NCI-H1694 treated with DMSO at 0.1 percent for 48 hours (cell line): ENCODE measurements around the gene DMTF1.
"Not testable (repeated sequence)": the region's sequence is repeated elsewhere in the genome, so short reads cannot be mapped to it uniquely, and the experiment has no call there.

ENCODE experiments used
- DNase-seq: peaks from one replicate; lab custom pipeline; 2025; lab: John Stamatoyannopoulos, UW

DMTF1 gene

DNA sequence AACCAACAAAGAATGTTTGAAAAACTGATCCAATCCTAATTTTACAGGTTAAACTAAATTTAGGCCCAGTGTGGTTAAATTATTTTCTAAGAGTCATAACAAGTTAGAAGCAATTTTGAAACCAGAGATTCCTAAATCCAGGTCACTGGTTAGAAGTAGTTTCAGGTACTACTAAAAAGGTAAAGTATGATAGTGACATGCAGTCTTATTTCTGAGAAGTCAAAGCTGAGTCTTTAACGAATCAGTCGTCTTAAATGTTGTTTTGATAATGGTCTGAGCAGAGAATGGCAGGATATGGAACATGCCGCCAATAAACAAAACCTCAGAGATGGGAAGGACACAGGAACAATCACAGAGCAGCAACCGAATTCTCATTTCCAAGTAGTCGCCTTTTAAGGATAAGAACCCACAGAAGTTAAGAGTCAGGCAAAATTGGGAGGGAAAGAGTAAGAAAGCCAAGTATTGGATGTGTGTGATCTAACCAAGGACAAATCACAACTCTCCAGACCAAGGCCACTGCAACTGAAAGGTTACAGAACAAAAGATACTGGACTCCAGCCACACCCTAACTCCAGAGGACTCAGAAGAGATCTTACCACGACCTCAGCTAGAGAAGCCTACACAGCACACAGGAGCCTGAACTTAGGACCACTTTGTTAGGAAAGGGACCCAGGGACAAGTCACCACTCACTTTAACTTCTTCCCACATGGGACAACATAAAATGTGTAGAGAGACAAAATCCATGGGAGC, 47.6 kb downstream of the DMTF1 start:
- no peak for DNase-seq

DNA sequence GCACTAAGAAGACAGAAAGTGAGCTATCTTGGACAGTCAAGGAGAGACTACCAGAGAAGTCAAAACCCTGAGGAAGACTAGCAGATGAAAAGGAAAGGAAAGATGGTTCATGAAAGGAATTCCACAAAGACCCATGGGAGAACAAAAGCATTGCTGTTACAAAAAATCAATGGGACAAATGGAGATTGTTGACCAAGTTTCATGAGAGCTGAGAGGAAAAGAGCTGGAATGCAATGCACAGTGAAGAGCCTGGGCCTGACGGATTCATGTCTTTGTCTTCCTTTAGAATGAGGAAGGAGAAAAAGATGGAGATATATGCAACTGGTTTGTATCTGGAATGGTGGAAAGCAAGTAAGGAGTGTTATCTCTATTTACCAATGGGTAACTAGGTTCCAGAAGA, 50.0 kb downstream of the DMTF1 start:
- DNase-seq = no peak

DNA sequence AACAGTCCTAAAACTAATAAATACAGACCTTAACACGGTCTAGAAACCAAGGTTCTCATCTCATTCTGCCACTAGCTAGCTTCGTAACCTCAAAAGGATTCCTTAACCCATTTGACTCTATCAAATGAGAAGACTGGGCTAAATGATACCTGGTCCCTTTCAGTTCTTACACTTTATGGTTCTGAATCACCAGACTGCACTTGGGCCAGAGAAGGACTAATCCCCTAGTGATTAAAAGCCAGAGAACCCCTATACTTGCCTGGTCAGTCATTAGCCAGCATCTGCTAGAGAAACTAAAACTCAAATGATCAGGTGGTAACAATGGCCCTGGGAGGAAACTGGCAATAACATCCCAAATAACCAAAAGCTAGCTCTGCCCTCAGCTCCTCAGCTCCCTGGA, 50.5 kb downstream of the DMTF1 start:
- DNase-seq = no peak

DNA sequence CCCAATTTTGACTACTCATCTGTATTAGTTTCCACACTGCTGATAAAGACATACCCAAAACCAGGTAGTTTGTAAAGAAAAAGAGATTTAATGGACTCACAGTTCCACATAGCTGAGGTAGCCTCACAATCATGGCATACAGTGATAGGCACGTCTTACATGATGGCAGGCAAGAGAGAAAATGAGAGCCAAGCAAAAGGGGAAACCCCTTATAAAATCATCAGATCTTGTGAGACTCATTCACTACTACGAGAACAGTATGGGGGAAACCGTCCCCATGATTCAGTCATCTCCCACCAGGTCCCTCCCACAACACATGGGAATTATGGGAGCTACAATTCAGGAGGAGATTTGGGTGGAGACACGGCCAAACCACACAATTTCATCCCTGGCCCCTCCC, 51.7 kb downstream of the DMTF1 start:
- not testable (repeated sequence) for DNase-seq

DNA sequence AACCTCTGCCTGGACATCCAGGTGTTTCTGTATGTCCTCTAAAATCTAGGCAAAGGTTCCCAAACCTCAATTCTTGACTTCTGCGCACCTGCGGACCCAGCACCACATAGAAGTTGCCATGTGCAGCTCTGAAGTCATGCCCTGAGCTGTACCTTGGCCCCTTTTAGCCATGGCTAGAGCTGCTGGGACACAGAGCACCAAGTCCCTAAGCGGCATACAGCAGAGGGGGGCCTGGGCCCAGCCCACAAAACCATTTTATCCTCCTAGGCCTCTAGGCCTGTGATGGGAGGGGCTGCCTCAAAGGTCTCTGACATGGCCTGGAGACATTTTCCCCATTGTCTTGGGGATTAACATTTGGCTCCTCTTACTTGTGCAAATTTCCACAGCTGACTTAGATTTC, 52.7 kb downstream of the DMTF1 start:
- no peak for DNase-seq

DNA sequence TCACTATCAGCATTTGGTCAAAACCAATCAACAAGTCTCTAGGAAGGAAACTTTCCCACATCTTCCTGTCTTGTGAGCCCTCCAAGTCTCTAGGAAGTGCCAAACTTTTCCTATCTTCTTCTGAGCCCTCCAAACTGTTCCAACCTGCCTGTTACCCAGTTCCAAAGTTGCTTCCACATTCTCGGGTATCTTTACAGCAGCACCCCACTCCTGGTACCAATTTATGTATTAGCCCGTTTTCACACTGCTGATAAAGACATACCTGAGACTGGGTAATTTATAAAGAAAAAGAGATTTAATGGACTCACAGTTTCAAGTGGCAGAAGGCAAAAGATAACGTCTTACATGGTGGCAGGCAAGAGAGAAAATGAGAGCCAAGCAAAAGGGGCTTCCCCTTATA, 53.4 kb downstream of the DMTF1 start:
- not testable (repeated sequence) for DNase-seq

DNA sequence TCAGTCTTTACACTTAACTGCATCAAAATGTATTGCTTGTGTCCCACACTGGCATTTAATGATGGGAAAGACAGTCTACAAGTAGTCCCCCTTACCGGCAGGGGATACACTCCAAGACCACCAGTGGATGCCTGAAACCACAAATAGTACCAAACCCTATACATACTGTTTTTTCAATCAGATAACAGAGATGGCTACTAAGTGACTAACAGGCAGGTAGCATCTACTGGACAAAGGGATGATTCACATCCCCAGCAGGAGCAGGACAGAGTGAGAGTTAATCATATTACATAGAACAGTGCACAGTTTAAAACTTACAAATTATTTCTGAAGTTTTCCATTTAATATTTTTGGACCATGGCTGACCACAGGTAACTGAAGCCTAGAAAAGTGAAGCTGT, 54.1 kb downstream of the DMTF1 start:
- DNase-seq = no peak

DNA sequence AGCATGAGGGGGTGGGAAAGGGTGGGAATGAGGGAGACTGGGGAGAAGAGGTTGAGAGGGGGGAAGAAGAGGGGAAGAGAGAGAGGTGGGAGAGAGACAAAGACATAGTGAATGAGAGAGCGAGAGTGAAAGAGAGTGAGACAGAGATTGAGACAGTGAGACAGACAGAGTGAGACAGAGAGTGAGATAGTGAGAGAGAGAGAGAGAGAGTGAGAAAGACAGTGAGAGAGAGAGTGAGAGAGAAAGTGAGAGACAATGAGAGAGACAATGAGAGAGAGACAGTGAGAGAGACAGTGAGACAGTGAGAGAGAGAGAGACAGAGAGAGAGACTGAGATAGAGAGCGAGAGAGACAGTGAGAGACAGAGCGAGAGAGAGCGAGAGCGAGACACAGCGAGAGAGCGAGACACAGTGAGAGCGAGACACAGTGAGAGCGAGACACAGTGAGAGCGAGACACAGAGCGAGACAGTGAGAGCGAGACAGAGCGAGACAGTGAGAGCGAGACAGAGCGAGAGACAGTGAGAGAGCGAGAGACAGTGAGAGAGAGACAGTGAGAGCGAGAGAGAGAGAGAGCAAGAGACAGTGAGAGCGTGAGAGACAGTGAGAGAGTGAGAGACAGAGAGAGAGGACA, 57.2 kb downstream of the DMTF1 start:
- DNase-seq = no peak

DNA sequence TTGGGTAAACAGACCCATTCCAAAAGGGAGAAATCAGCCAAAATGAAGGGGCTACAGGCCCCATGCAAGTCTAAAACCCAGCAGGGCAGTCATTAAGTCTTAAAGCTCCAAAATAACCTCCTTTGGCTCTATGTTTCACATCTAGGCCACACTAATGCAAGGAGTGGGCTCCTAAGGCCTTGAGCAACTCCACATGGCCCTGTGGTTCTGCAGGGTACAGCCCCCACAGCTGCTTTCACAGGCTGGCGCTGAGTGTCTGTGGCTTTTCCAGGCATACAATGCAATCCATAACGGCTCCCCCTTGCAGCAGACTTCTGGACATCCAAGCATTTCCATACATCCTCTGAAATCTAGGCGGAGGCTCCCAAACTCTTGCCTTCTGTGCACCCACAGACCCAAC, 58.3 kb downstream of the DMTF1 start:
- DNase-seq = no peak

DNA sequence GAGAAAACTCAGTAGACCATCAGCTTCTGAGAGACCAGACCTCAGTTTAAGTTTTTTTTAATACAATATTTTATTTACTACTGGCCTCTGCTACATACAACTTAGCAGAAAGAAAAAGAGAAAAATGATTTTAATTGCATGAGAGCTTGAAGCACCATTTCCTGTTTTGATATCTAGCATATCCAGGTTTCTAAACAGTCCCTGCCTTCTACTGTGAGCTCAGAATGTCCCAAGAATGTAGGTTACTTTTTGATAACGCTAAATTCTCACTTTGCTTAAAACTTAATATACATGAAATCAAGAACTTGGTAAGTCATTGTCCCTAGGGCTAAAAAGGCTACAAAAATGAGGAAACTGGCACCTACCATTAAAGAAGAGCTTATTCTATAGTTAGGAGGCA, 60.2 kb downstream of the DMTF1 start:
- no peak for DNase-seq

DNA sequence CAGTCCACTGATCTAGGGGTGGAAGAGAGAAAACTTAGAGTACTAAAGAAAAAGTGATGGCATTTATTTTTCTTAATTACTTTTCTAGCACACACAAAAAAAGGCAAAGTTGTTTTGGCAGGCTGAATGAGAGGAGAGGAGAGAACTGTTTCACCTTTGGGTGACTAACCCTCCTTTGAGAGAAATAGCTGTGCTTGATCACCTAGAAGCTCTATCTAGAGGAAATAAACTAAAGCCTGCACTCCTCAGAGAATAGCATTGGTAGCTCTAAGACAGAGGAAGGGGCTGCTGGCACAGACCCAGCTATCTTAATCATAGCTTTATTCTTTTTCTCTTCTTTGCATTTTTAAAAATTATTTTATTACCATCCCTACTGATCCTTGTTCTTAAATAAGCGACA, 61.0 kb downstream of the DMTF1 start:
- DNase-seq = no peak

DNA sequence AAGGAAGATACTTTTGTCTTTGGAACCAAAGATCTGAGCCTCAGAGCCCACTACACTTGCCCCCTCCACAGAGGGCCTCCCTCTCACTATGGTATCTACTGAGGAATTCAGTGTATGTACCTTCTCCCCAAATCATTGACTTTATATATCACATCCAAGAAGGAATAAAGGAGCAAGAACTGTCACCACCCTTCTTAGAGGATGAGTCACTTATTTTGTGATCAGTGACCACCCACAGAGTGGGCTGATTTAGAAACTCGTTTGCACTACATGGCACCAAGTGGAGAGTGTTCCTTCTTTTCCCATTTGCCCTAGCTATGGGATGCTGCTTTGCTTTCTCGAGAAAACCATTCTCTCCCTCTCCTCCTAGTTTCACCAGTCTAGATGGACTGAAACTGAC, 61.6 kb downstream of the DMTF1 start:
- DNase-seq = no peak

DNA sequence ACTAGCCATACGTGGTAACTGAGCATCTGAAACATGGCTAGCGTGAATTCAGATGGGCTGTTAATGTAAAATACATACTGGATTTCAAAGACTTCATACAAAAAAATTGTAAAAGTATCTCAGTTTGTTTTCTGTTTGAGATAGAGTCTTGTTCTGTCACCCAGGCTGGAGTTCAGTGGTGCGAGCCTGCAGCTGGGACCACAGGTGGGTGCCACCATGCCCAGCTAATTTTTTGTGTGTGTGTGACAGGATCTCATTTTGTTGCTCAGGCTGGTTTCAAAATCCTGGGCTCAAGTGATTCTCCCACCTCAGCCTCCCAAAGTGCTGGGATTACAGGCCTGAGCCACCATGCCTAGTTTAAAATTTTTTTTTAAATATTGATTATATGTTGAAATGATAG, 62.8 kb downstream of the DMTF1 start:
- DNase-seq = no peak

DNA sequence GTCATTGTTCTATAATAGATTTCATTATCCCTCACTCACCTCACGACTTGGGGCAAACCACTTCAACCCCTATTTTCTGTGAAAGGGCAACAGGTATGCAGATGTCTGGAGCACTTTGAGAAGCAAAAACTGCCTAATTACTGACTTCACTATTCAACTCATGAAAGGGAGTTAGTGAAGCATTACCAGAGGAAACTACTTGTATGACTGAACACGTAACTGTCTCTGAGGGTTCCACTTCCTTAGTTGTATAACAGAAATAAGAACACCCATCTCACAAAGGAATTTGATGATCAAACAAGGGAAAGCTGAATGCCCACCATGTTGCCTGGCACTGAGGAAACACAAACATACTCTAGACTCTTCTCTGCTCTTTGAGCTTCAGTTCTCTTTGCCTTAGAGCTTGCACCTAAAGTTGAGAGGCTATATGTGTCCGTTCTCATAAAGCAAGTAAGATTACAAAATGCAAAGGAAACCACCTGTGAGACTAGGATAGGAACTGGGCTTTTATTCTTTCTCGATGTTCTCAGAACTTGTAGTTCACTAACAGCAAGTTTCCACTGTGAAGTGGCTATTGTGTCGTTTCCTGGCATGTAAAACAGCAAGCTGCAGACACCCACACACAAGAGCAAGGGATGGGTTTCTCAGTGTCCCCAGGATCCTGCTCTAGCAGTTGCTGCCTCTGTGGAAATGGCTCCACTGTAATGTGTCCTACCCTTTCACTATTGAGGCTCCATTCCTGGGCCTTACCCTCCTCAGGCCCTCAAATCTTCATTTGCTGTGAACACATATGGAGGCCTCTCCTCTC, 64.7 kb downstream of the DMTF1 start:
- DNase-seq = no peak

DNA sequence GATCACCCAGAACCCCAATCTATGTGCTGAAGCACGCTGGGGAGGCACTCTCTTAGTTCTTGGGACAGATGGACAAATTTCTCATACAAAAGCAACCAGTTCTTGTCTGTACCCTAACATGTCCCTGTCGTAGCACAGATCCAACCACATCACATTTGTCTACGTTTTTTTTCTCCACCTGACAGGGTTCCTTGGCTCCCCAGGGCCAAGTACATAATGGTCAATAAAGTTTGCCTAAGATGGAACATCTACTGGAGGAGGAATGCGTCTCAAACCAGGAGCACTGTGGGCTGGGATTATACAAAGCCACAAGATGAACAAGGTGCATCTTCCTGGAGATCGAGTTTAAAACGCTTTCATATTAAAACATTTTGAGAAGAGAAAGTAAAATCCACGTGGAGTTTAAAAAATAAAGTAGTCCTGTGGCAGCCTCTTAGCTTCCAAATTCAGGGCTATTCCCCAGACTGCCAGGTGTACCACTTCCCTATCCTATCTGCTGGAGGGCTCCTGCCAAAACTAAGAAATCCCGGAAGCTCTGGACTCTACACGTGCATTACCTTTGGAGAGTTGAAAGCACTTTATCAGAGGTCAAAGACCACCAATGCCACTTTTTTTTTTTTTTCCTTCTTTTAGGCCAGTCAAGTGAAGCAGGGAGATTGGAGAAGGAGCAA, 65.9 kb downstream of the DMTF1 start:
- no peak for DNase-seq

DNA sequence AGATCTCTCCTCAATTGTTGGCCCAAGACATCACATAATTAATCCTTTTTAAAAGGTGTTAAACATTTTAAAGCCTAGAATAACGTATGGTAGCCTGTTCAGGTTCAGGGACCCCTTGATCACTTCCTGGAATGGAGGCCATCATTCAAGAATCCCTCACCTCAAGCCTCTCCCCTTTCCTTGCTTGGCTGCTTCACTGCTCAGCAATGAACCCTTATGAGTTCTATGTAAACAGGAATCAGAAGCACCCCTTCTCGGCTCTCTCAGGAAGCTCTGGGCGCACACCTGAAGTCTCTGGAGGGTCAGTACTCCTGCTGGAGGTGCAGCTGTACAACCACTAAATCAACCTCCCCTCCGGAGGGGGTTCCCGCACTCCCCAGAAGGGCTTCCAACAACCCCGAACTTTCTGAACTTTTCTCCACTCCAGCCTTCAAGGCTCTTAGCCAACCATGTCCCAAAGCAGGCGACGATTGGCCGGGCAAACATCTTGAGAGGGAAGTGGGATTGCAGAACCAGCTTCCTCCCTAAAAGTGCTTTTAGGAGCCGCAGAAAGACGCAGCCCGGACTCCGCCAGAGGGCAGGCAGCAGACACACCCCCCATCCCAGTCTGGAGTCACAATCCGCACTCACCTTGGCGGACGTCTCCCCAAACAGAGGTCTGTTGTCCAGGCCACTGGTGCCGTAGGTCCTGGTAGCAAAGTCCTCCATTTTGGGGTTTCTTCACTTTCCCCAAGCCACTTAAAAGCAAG, 66.7 kb downstream of the DMTF1 start:
- no peak for DNase-seq

DNA sequence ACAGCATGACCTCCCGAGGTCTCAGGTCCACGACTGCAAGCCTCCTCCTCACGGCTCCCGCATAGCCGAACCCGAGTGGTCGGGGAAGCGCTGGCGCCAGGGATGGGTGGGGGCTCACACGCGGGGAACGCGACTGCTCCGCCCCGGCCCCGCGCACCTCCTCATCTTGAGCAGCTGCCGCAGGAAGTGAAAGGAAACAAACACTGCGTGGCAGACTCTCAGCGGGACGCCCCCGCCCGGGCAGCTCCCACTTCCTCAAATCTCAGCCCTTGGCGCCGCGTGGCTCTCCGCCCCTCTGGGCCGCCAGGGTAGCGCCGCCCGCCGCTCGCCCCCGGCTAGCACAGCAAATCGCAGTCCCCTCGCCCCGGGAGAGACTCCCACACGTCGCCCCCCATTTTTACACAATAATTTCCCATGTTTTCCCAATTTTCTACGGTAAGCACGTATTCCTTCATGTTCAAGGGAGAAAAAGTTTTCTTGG, 67.3 kb downstream of the DMTF1 start, which contains the start of gene TMEM243:
Gene TMEM243, minus strand, starts transcription at position 188 of the 481 bp plus-strand sequence. CDS start 229 bp downstream, outside the sequence.
- no peak for DNase-seq

DNA sequence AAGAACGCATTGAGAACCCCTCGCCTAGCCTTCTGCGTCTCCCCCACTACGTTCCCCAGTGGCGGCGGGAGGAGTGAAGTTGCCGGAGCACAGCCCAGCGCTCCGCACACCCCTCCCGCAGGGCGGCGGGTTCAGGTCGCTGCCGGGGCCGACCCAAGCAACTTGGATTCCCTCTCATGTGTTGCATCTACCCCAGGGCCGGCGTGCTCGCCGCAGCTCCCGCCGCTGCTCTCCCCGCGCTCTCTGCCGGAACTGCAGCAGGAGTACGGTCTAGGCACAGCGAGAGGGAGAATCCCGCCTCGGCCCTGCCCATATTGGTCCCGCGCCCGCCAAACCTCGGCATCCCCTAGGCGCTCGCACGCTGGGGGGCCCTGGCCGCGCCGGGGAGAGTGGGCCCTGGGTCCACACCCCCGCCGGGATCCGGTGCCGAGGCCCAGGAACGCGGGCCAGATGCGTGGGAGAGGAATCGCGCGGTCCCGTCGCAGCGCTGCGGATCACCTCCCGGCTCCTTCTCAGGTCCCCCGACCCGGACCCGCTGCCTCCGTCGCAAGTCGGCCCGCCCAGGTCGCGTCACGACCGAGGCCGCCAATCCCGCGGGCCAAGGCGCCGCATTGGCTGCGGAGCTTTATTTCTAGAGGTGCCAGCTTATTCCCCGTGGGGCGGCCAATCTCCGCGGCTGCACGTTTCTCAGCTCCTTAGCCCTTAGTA, 67.9 kb downstream of the DMTF1 start:
- DNase-seq = peak; percentile 65

DNA sequence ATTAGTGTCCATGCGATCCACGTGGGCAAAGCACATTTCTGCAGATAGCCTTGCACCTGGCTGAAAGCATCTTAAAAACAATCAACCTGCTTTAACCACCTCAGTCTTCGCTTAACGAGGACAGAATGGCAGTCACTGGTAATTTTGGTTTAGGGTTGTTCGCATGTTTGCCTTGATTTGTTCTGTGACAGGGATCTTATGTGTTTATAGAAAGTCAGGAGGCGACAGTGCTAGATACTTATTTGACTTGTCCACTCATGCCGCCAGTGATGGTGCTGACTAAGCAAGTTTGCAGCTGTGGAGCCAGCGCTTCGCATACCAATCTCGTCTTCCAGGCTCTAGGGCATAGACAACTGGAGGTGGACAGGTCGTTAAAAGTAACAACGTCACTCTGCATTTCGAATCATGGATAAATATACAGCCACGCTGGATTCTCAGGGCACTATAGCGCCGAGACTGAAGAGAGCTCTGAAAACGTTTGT, 68.5 kb downstream of the DMTF1 start:
- no peak for DNase-seq

DNA sequence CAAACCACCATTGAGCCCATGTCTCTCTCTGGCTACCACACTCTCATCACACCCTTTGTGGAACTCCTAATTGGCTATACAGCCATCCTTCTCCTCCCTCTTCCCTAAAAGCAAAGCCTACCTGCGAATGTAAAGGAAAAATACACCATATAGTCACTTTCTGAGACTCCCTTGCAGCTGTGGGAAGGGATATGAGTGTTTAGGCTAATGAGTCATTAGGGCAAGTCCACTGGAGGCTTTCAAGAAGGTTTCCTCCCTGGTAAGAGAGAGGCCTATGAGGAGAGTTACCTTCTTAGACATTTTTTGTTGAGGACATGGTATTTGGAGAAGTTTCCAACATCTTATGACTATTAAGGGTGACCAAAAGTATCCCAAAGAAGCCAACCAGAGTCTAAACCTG, 71.4 kb downstream of the DMTF1 start:
- DNase-seq = no peak

DNA sequence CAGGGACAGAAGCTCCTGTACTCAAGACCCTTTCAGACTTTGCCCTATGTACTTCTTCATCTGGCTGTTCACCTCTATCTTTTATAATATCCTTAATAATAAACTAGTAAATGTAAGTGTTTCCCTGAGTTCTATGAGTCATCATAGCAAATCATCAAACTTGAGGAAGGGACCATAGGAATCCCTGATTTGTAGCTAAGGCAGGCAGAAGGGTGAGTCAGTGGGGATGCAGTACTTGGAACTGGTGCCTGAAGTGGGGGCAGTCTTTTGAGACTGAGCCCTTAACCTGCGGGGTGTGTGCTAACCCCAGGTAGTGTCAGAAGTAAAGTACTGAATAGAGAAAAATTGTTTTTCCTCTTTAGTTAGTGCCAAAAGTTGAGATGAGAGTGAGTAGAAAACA, 73.4 kb downstream of the DMTF1 start:
- no peak for DNase-seq
